GM13977 (cell line): ENCODE results near the gene ASB1.

ENCODE experiments used
- DNase-seq: peaks from one replicate; pipeline ENCODE4 v3.0.0; 2012; ENCODE audit warnings: low spot score
- in situ Hi-C: fragments of 300-500 bp; cut with MboI; formaldehyde crosslinking; loops from one replicate; pipeline ENCODE4 v1.12.0; 2022; ENCODE audit warnings: low sequenced_read_pairs, low pct_unique_long_range_greater_than_20kb, mixed read lengths, inconsistent platforms; ENCODE audit not compliant: unreplicated experiment
- TF ChIP-seq, protein P1 (sequence below): IDR thresholded peaks from 2 replicates; pipeline ENCODE4 v1.5.1; 2012; ENCODE audit warnings: mild to moderate bottlenecking, control low read depth; ENCODE audit not compliant: insufficient read depth; ENCODE audit errors: extremely low read depth, missing control alignments

ASB1 gene

DNA sequence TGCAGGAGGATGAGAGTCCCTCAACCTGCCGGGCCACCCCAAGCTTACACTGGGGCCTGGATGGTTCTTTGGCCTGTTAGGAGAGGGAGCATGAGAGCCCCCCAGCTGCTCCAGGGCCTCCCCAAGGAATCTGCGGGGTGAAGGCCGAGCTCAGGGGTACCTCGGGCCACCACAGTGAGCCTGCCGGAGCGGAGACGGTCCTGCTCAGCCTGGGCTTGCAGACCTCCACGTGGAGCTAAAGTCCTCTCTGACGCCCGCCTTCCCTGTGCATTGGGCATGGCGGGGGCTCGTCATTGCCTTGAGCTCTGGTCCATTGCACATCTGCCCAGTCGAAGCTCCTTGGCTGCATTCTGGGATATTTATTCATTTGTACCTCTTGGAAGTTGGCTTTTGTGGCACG lies 62.7 kb downstream of the ASB1 start:
- in situ Hi-C loops, result no loop called here
- TF ChIP-seq, protein P1, sequence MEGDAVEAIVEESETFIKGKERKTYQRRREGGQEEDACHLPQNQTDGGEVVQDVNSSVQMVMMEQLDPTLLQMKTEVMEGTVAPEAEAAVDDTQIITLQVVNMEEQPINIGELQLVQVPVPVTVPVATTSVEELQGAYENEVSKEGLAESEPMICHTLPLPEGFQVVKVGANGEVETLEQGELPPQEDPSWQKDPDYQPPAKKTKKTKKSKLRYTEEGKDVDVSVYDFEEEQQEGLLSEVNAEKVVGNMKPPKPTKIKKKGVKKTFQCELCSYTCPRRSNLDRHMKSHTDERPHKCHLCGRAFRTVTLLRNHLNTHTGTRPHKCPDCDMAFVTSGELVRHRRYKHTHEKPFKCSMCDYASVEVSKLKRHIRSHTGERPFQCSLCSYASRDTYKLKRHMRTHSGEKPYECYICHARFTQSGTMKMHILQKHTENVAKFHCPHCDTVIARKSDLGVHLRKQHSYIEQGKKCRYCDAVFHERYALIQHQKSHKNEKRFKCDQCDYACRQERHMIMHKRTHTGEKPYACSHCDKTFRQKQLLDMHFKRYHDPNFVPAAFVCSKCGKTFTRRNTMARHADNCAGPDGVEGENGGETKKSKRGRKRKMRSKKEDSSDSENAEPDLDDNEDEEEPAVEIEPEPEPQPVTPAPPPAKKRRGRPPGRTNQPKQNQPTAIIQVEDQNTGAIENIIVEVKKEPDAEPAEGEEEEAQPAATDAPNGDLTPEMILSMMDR, result no peak
- no peak for DNase-seq

DNA sequence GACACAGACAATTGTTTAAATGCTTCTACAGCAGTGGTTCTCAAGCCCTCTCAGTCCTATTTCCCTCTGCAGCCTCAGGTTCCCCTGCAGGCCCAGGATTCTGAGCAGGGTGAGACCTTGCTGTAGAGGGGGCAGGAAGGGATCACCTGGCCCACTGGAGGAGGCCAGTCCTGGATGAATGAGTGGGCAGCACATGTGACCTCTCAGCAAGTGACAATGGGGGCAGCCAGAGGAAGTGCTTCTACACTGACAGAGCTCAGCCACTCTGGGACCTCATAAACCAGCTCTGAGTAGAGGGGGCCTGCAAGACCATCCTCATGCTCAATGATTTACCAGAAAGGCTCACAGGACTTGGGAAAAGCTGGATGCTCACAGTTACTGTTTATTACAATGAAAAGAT lies 63.2 kb downstream of the ASB1 start:
- TF ChIP-seq, protein P1, result no peak
- DNase-seq, result no peak
- in situ Hi-C loops, result no loop called here

DNA sequence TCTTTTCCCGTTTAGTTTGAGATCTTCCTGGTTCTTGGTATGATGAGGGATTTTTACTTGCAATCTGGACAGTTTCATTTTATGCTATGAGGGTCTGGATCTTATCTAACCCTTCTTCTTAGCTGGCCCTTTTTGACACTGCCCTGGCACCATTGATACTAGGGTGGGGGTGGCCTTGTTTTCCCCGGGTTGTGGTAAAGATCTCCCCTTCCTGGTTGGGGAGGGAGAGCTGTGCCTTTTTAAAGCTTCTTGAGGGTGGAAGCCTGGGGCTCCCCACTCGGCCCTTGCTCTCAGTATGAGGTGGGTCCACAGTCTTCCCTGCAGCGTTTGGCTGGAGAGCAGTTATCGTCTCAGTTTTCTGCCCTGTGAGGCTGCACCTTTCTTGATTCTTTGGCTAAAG lies 66.1 kb downstream of the ASB1 start:
- DNase-seq, result no peak
- TF ChIP-seq, protein P1, result no peak
- in situ Hi-C loops, result no loop called here

DNA sequence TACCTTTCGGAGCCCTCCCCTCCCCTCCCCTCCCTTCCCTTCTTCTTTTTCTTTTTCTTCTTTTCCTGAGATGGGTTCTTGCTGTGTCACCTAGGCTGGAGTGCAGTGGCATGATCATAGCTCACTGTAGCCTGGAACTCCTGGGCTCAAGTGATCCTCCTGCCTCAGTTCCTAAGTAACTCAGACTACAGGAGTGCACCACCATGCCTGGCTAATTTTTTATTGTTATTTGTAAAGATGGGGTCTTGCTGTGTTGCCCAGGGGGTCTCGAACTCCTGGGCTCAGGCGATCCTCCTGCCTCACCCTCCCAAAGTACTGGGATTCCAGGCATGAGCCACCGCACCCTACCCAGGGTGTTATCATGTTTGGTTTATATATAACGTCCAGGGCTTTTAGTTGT lies 66.7 kb downstream of the ASB1 start:
- in situ Hi-C loops, result no loop called here
- no peak for DNase-seq
- TF ChIP-seq, protein P1, result no peak

DNA sequence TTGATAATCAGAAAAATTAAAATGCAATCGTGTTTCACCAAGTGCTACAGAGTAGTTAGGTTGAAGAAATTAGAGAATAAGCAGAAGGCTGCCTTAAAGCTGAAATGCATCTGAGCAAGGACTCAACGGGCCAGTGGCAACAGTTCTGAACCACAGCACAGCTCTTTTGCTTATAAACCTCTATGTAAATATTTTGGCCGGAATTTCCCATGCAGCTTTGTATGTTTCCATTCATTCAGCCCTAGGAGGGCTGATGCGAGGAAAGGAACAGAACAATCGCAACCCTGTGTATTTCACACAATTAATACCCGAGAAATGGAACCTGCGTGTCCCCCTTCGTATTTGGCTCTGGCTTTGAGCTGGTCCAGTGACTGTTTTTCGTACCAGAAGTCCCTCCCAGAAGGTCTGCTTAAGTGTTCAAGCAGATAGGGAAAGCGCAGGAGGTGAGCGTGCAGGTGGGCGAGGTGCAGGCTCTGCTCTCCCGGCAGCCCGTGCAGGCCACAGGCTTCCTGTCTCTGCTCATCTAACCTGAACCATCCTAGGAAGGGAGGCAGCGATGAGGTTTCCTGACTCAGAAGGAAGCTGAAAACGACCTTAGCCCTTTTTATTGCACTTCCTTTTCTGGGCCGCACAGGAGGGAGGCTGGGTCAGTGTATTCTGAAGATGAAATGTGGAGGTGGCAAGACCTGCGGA lies 67.3 kb downstream of the ASB1 start:
- TF ChIP-seq, protein P1, result no peak
- peak; percentile 44 for DNase-seq
- in situ Hi-C loops, result no loop called here

DNA sequence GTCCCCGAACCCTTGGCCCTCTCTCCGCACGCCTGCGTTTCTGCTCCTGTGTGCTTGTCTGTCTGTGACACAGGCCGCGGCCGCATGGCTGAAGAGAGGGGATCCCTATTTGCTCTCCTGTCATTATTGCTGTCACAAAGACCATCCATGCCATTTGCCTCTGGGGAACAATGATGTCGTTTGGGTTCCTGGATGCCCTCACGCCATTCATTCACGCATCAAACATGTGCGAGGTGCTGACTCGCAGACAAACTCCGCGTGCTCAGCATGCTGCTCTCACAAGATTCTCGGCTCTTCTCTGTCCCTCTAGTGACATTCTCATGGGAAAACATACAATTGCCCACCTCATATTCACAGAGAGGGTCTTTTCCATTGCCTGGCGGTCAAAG lies 67.8 kb downstream of the ASB1 start:
- in situ Hi-C loops, result no loop called here
- DNase-seq, result no peak
- TF ChIP-seq, protein P1, result no peak
